HCT116 (cell line): Measurements from ENCODE around the gene CTNNA2. TPM values are rescaled to one million over a fixed set of nuclear protein-coding genes. Genes with fewer than 3 reads are reported as not detected.

Experiments
- ATAC-seq: fragments of 200-7000 bp; cut with Tn5 transposase; 2 replicates; pipeline ENCODE4 v1.9.1; 2020; ENCODE audit warnings: mild to moderate bottlenecking, moderate library complexity
- BruUV-seq: library from RNA; stranded (reverse); fragments of 400-500 nt; replicated peaks from 2 replicates; lab custom pipeline; 2021; lab: Mats Ljungman, UMichigan
- CTCF ChIA-PET: fragments of 300-600 bp; sonication (Branson Sonifier 250); formaldehyde crosslinking; loops from one replicate; lab custom pipeline; 2021; ENCODE audit warnings: antibody characterized with exemption; lab: Charles Lee
- POLR2A ChIA-PET: fragments of 300-600, 350-600 bp; sonication (Branson Sonifier 250); formaldehyde crosslinking; loops from one replicate; lab custom pipeline; 2021; ENCODE audit warnings: antibody characterized with exemption; lab: Charles Lee
- RAD21 ChIA-PET, 2 experiments: fragments of 300-600 bp; sonication (Branson Sonifier 250); formaldehyde crosslinking; loops; one replicate each; lab custom pipeline; 2023; ENCODE audit warnings: low total read pairs in 2 of 2; ENCODE audit not compliant: uncharacterized antibody in 2 of 2, unreplicated experiment in 2 of 2, low non-redundant PET in 1 of 2; lab: Charles Lee
- DNase-seq: peaks from one replicate; pipeline ENCODE4 v3.0.0-alpha.2; 2010; ENCODE audit warnings: low read depth, low spot score
- H2AFZ ChIP-seq: fragments of 200-600 bp; shearing (Covaris generic), sonication (generic); 2 replicates; pipeline ENCODE4 v1.6.1; 2017; ENCODE audit warnings: low read depth, mixed run types, mixed read lengths, antibody characterized with exemption, low read length; ENCODE audit not compliant: poor library complexity, severe bottlenecking
- H3K27ac ChIP-seq: 2 replicates; pipeline ENCODE4 v1.5.1; 2012; ENCODE audit warnings: low read depth, low read length
- H3K27me3 ChIP-seq: fragments of 200-600 bp; sonication (generic); 2 replicates; pipeline ENCODE4 v1.6.1; 2016; ENCODE audit warnings: mixed run types, low read length, mixed read lengths; ENCODE audit not compliant: insufficient read depth
- H3K36me3 ChIP-seq, 2 experiments: fragments of 200-500 bp in 1 of 2; fragments of 200-600 bp in 1 of 2; sonication (Bioruptor generic) in 1 of 2; sonication (generic) in 1 of 2; 2 replicates each; pipeline versions ENCODE4 v1.5.1 to v1.6.1; 2014 to 2016; ENCODE audit warnings: low read length in 2 of 2, inconsistent platforms in 1 of 2, mixed read lengths in 1 of 2, mixed run types in 1 of 2; ENCODE audit not compliant: insufficient read depth in 2 of 2, control insufficient read depth in 1 of 2
- H3K4me1 ChIP-seq, 2 experiments: fragments of 200-600 bp in 1 of 2; sonication (generic) in 1 of 2; 2 replicates each; pipeline versions ENCODE4 v1.5.1 to v1.6.1; 2012 to 2017; ENCODE audit warnings: low read length in 2 of 2, inconsistent platforms in 1 of 2, mild to moderate bottlenecking in 1 of 2, mixed read lengths in 1 of 2, mixed run types in 1 of 2, moderate library complexity in 1 of 2; ENCODE audit not compliant: insufficient read depth in 2 of 2, control insufficient read depth in 1 of 2
- H3K4me2 ChIP-seq: fragments of 200-600 bp; sonication (generic); 2 replicates; pipeline ENCODE4 v1.6.1; 2017; ENCODE audit warnings: mixed run types, low read length, mixed read lengths
- H3K4me3 ChIP-seq, 2 experiments: fragments of 200-600 bp in 1 of 2; sonication (generic) in 1 of 2; replicated peaks in 1 of 2; 2 replicates each; pipeline ENCODE4 v1.5.1; 2011 to 2016; ENCODE audit warnings: low read length in 2 of 2, control low read depth in 1 of 2, low read depth in 1 of 2, mild to moderate bottlenecking in 1 of 2, mixed read lengths in 1 of 2, mixed run types in 1 of 2
- H3K79me2 ChIP-seq: fragments of 200-600 bp; sonication (generic); 2 replicates; pipeline ENCODE4 v1.6.1; 2017; ENCODE audit warnings: mild to moderate bottlenecking, mixed run types, low read length, moderate library complexity, mixed read lengths; ENCODE audit not compliant: insufficient read depth
- H3K9ac ChIP-seq: fragments of 200-600 bp; sonication (generic); 2 replicates; pipeline ENCODE4 v1.6.1; 2016; ENCODE audit warnings: low read length, mixed read lengths
- H3K9me2 ChIP-seq: fragments of 200-600 bp; sonication (generic), shearing (Covaris generic); 2 replicates; pipeline ENCODE4 v1.6.1; 2017; ENCODE audit warnings: mixed run types, mild to moderate bottlenecking, moderate library complexity; ENCODE audit not compliant: insufficient read depth
- H3K9me3 ChIP-seq, 2 experiments: fragments of 200-500 bp in 1 of 2; fragments of 200-600 bp in 1 of 2; sonication (Bioruptor generic) in 1 of 2; sonication (generic) in 1 of 2; 2 replicates each; pipeline ENCODE4 v1.6.1; 2014 to 2017; ENCODE audit warnings: low read length in 2 of 2, mixed read lengths in 2 of 2, inconsistent platforms in 1 of 2, low read depth in 1 of 2, mild to moderate bottlenecking in 1 of 2, mixed run types in 1 of 2, moderate library complexity in 1 of 2; ENCODE audit not compliant: control insufficient read depth in 1 of 2, insufficient read depth in 1 of 2
- H4K20me1 ChIP-seq: fragments of 200-600 bp; sonication (generic), shearing (Covaris generic); 2 replicates; pipeline ENCODE4 v1.6.1; 2017; ENCODE audit warnings: mixed run types, mild to moderate bottlenecking, moderate library complexity; ENCODE audit not compliant: insufficient read depth
- ATF3 ChIP-seq: IDR thresholded peaks from 2 replicates; pipeline ENCODE4 v1.6.1; 2012
- CBX3 ChIP-seq: IDR thresholded peaks from 2 replicates; pipeline ENCODE4 v1.6.1; 2012; ENCODE audit warnings: low read depth
- CTCF ChIP-seq, 3 experiments: fragments of 200-600 bp in 1 of 3; sonication (generic) in 1 of 3; IDR thresholded peaks in 2 of 3; conservative IDR thresholded peaks in 1 of 3; 2 replicates each; pipeline ENCODE4 v1.5.1; 2012 to 2017; ENCODE audit warnings: low read depth in 2 of 3, low read length in 2 of 3, antibody characterized with exemption in 1 of 3, borderline replicate concordance in 1 of 3, control low read depth in 1 of 3, mild to moderate bottlenecking in 1 of 3, mixed read lengths in 1 of 3, mixed run types in 1 of 3, moderate library complexity in 1 of 3; ENCODE audit not compliant: insufficient read depth in 1 of 3
- EGR1 ChIP-seq: IDR thresholded peaks from 2 replicates; pipeline ENCODE4 v1.6.1; 2012; ENCODE audit warnings: low read depth
- ELF1 ChIP-seq: IDR thresholded peaks from 2 replicates; pipeline ENCODE4 v1.6.1; 2012; ENCODE audit warnings: low read depth, borderline replicate concordance
- EZH2 ChIP-seq: fragments of 200-600 bp; sonication (generic); IDR thresholded peaks from 2 replicates; pipeline ENCODE4 v1.6.1; 2017; ENCODE audit warnings: antibody characterized with exemption, mixed run types
- EZH2phosphoT487 ChIP-seq: fragments of 200-600 bp; IDR thresholded peaks from 2 replicates; pipeline ENCODE4 v1.6.1; 2018; ENCODE audit warnings: antibody characterized with exemption, borderline replicate concordance
- FOSL1 ChIP-seq: IDR thresholded peaks from 2 replicates; pipeline ENCODE4 v1.6.1; 2012; ENCODE audit warnings: low read depth
- JUND ChIP-seq: IDR thresholded peaks from 2 replicates; pipeline ENCODE4 v1.6.1; 2012
- POLR2A ChIP-seq: IDR thresholded peaks from 2 replicates; pipeline ENCODE4 v1.7.0; 2011; ENCODE audit warnings: borderline replicate concordance; ENCODE audit not compliant: insufficient read depth, insufficient read length; ENCODE audit errors: extremely low read depth
- POLR2AphosphoS5 ChIP-seq: IDR thresholded peaks from 2 replicates; pipeline ENCODE4 v1.6.1; 2011; ENCODE audit warnings: mild to moderate bottlenecking, low read depth, low read length, moderate library complexity
- RAD21 ChIP-seq: IDR thresholded peaks from 2 replicates; pipeline ENCODE4 v1.6.1; 2012; ENCODE audit warnings: low read depth, mild to moderate bottlenecking
- REST ChIP-seq: IDR thresholded peaks from 2 replicates; pipeline ENCODE4 v1.6.1; 2012; ENCODE audit warnings: low read depth
- SP1 ChIP-seq: IDR thresholded peaks from 2 replicates; pipeline ENCODE4 v1.6.1; 2012; ENCODE audit warnings: low read depth
- SRF ChIP-seq: IDR thresholded peaks from 2 replicates; pipeline ENCODE4 v1.6.1; 2012; ENCODE audit warnings: low read depth
- TCF7L2 ChIP-seq: IDR thresholded peaks from 2 replicates; pipeline ENCODE4 v1.7.0; 2011; ENCODE audit warnings: borderline replicate concordance, inconsistent platforms; ENCODE audit not compliant: insufficient read depth, insufficient read length; ENCODE audit errors: extremely low read depth
- YY1 ChIP-seq: IDR thresholded peaks from 2 replicates; pipeline ENCODE4 v1.6.1; 2011; ENCODE audit warnings: low read length, low read depth, moderate library complexity, mild to moderate bottlenecking; ENCODE audit not compliant: insufficient replicate concordance; ENCODE audit errors: extremely low read depth
- ZFX ChIP-seq: fragments of 450-650 bp; IDR thresholded peaks from 2 replicates; pipeline ENCODE4 v1.6.1; 2017
- ZNF274 ChIP-seq: fragments of 200-500 bp; sonication (Bioruptor generic); IDR thresholded peaks from 2 replicates; pipeline ENCODE4 v1.6.1; 2014; ENCODE audit warnings: mild to moderate bottlenecking, low read depth, low read length, inconsistent platforms
- intact Hi-C: fragments of 100-400 bp; cut with micrococcal nuclease; formaldehyde crosslinking; loops from 2 replicates; pipeline ENCODE4 v1.10.0; 2022
- total RNA-seq: library from RNA; stranded (reverse); gene quantifications from one replicate; pipeline ENCODE4 v1.2.1, GENCODE V29; 2021; ENCODE audit not compliant: unreplicated experiment
- TF ChIP-seq, protein P1 (sequence below): IDR thresholded peaks from 2 replicates; pipeline ENCODE4 v1.6.1; 2011; ENCODE audit warnings: mild to moderate bottlenecking, low read length, moderate library complexity; ENCODE audit not compliant: insufficient replicate concordance; ENCODE audit errors: extremely low read depth

Gene CTNNA2
- total RNA-seq, 1 experiment from 2014 or later = not detected

DNA sequence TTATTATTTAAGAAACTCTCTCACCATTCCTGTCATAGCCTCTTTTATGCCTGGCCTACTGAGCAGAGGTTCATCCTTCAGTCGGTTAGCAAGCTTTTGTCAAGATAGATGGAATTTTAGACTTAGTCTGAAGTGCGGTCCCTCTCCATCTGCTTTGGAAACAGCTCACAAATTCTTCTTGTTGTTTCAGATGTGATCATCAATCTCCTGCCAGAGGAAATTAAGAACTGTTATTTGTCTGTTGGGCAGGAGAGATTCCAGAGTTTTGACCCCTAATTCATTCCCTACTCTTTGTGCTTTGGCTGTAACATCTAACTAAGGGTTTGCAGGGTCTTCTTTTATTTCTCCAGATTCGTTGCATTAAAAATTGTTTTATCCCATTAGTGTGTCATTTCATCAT is 735.3 kb downstream of the CTNNA2 start:
- no peak overlapping the region for H2AFZ ChIP-seq
- RAD21 ChIA-PET = no interaction called here
- no TSS peak for BruUV-seq
- H3K4me1 ChIP-seq = no peaks in the 10 kb centered on the region
- peaks cover 3 to 4% of the 10 kb centered on the region in 2 experiments; a peak in 1 of 4 replicates for H3K9me3 ChIP-seq
- no peak for ATAC-seq
- H3K27me3 ChIP-seq = no peaks in the 10 kb centered on the region
- intact Hi-C loops = no loop called here
- no peak for DNase-seq
- no peaks in the 10 kb centered on the region for H3K36me3 ChIP-seq
- no peaks in the 10 kb centered on the region for H4K20me1 ChIP-seq
- no peak overlapping the region for H3K9ac ChIP-seq
- CTCF ChIA-PET = no interaction called here
- H3K4me3 ChIP-seq = no peak overlapping the region
- no peak overlapping the region for H3K4me2 ChIP-seq
- no peak overlapping the region for H3K27ac ChIP-seq
- no peaks in the 10 kb centered on the region for H3K79me2 ChIP-seq
- no peaks in the 10 kb centered on the region for H3K9me2 ChIP-seq
- POLR2A ChIA-PET = no interaction called here
- TF ChIP-seq CBX3 (no peak), ELF1 (no peak), EZH2 (no peak), TCF7L2 (no peak), JUND (no peak), YY1 (no peak), ATF3 (no peak), FOSL1 (no peak), SRF (no peak), RAD21 (no peak), ZNF274 (no peak), ZFX (no peak), POLR2A (no peak), CTCF (IDR thresholded peaks at IDR 0.05 in 2 of 3, conservative IDR thresholded peaks at IDR 0.05 in 1 of 3; ENCODE audit: borderline replicate concordance in 1 of 3, insufficient read depth in 1 of 3, low read depth in 2 of 3, low read length in 2 of 3) (no peak), REST (no peak), EGR1 (no peak), SP1 (no peak), POLR2AphosphoS5 (no peak), EZH2phosphoT487 (no peak)
- TF ChIP-seq, protein P1, sequence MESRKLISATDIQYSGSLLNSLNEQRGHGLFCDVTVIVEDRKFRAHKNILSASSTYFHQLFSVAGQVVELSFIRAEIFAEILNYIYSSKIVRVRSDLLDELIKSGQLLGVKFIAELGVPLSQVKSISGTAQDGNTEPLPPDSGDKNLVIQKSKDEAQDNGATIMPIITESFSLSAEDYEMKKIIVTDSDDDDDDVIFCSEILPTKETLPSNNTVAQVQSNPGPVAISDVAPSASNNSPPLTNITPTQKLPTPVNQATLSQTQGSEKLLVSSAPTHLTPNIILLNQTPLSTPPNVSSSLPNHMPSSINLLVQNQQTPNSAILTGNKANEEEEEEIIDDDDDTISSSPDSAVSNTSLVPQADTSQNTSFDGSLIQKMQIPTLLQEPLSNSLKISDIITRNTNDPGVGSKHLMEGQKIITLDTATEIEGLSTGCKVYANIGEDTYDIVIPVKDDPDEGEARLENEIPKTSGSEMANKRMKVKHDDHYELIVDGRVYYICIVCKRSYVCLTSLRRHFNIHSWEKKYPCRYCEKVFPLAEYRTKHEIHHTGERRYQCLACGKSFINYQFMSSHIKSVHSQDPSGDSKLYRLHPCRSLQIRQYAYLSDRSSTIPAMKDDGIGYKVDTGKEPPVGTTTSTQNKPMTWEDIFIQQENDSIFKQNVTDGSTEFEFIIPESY = no peak
- TF ChIP-seq, all 23 proteins: peak for 0
